Omental fat pad (tissue), 4 donors: Measurements from ENCODE around the gene PELO. TPM values are rescaled to one million over a fixed set of nuclear protein-coding genes. Genes with fewer than 3 reads are reported as not detected.

Experiments
- ATAC-seq: fragments of 150-250 bp; one replicate; pipeline ENCODE4 v1.9.1; 2016; ENCODE audit warnings: mild to moderate bottlenecking, moderate library complexity; ENCODE audit not compliant: low FRiP score
- DNase-seq: peaks from one replicate; pipeline ENCODE4 v3.0.0-alpha.2; 2019; ENCODE audit warnings: low spot score
- CTCF ChIP-seq, 3 donors: fragments of 450-650 bp; IDR thresholded peaks; one replicate each; pipeline ENCODE4 v1.5.1; 2016 to 2017; ENCODE audit warnings: antibody characterized with exemption in 3 of 3, mild to moderate bottlenecking in 3 of 3, moderate library complexity in 2 of 3
- total RNA-seq, 4 donors: library from RNA; depleted of rRNA; stranded (reverse); fragments of >200 nt; gene quantifications; one replicate each; pipeline ENCODE4 v1.1.0, GENCODE V29; 2016

PELO gene
- total RNA-seq, 4 donors from 2014 or later = 11.9 to 33.2 (median 30.7) TPM

- no peak for TF ChIP-seq CTCF (IDR thresholded peaks at IDR 0.05)
- DNase-seq (no peak), ATAC-seq (no peak)
These were observed 17.3 kb downstream of the PELO start for GRCh38 chr5:52804981-52805380.

- no peak for DNase-seq
- ATAC-seq = no peak
These were observed 17.9 kb downstream of the PELO start for GRCh38 chr5:52805615-52806014.

GRCh38 chr5:52807037-52807436, 19.3 kb downstream of the PELO start:
- DNase-seq (no peak), ATAC-seq (no peak)
- no peak for TF ChIP-seq CTCF (IDR thresholded peaks at IDR 0.05)

More at GRCh38 chr5:52805615-52806014, 17.9 kb downstream of the PELO start:
- TF ChIP-seq CTCF (IDR thresholded peaks at IDR 0.05) = no peak

GRCh38 chr5:52807723-52808122, 20.0 kb downstream of the PELO start:
- no peak for TF ChIP-seq CTCF (IDR thresholded peaks at IDR 0.05)
- no peak for ATAC-seq

GRCh38 chr5:52808316-52808901, 20.7 kb downstream of the PELO start:
- no peak for TF ChIP-seq CTCF (IDR thresholded peaks at IDR 0.05)
- DNase-seq (no peak), ATAC-seq (no peak)

More at GRCh38 chr5:52807723-52808122, 20.0 kb downstream of the PELO start:
- DNase-seq = no peak

GRCh38 chr5:52809884-52810283, 22.2 kb downstream of the PELO start:
- no peak for DNase-seq
- ATAC-seq = no peak
- TF ChIP-seq CTCF (IDR thresholded peaks at IDR 0.05) = no peak

- TF ChIP-seq CTCF (IDR thresholded peaks at IDR 0.05) = no peak
- no peak for DNase-seq
- no peak for ATAC-seq
These were observed 22.7 kb downstream of the PELO start for GRCh38 chr5:52810426-52810825.
